Stomach (tissue), 9 donors: ENCODE measurements around the gene CATSPER3. TPM values are rescaled to one million over a fixed set of nuclear protein-coding genes. Genes with fewer than 3 reads are reported as not detected.

Source experiments
- DNase-seq, 2 donors: peaks; one replicate each; pipeline versions ENCODE4 v3.0.0 to v3.0.0-alpha.2; 2013 to 2019
- H3K27ac ChIP-seq, 5 donors: fragments of 200-600 bp in 4 of 5; sonication (generic) in 4 of 5; one replicate each; pipeline ENCODE4 v1.5.1; 2013 to 2019; ENCODE audit warnings: mild to moderate bottlenecking in 1 of 5, moderate library complexity in 1 of 5
- H3K27me3 ChIP-seq, 3 donors: fragments of 200-600 bp; sonication (generic); one replicate each; pipeline ENCODE4 v1.5.1; 2017 to 2019; ENCODE audit warnings: mixed run types in 1 of 3
- H3K36me3 ChIP-seq, 4 donors: fragments of 200-600 bp; sonication (generic); 1 replicate in 3 of 4; 2 replicates in 1 of 4; pipeline ENCODE4 v1.5.1; 2016 to 2019
- H3K4me1 ChIP-seq, 4 donors: fragments of 200-600 bp; sonication (generic); one replicate each; pipeline ENCODE4 v1.5.1; 2016 to 2019
- H3K4me3 ChIP-seq, 4 donors: fragments of 200-600 bp; sonication (generic) in 3 of 4; one replicate each; pipeline ENCODE4 v1.5.1; 2016 to 2019; ENCODE audit warnings: mild to moderate bottlenecking in 1 of 4
- H3K9me3 ChIP-seq, 4 donors: fragments of 200-600 bp; sonication (generic); one replicate each; pipeline ENCODE4 v1.5.1; 2016 to 2019
- CTCF ChIP-seq, 7 experiments: fragments of 450-650 bp in 4 of 7; fragments of 200-600 bp in 3 of 7; sonication (generic) in 3 of 7; IDR thresholded peaks; one replicate each; pipeline ENCODE4 v1.5.1; 2016 to 2019; ENCODE audit warnings: antibody characterized with exemption in 7 of 7, control low read depth in 2 of 7, mild to moderate bottlenecking in 1 of 7
- EP300 ChIP-seq: sonication (generic); formaldehyde crosslinking; IDR thresholded peaks from one replicate; pipeline ENCODE4 v1.6.1; 2017; ENCODE audit warnings: antibody characterized with exemption
- POLR2A ChIP-seq, 4 donors: fragments of 450-650 bp; IDR thresholded peaks; one replicate each; pipeline ENCODE4 v1.6.1; 2016; ENCODE audit warnings: antibody characterized with exemption in 4 of 4, control low read depth in 2 of 4, mild to moderate bottlenecking in 1 of 4, moderate library complexity in 1 of 4
- POLR2AphosphoS5 ChIP-seq, 3 donors: sonication (generic); formaldehyde crosslinking; IDR thresholded peaks; one replicate each; pipeline ENCODE4 v1.6.1; 2016; ENCODE audit warnings: antibody characterized with exemption in 3 of 3
- WGBS, 5 donors: extraction: QIAGEN DNeasy Blood & Tissue Kit in 3 of 5; methylation state at CpG; one replicate each; pipeline versions ENCODE4 v1.1.5 to v1.1.7; 2013 to 2018; 5-methylcytosine and 5-hydroxymethylcytosine counted together
- intact Hi-C: fragments of 100-400 bp; cut with DNase I; formaldehyde crosslinking; loops from one replicate; pipeline ENCODE4 v1.15.1; 2023; ENCODE audit warnings: low total_unique reads
- polyA plus RNA-seq, 3 donors: library from polyadenylated mRNA; stranded (reverse); fragments of 200-250 nt; gene quantifications; one replicate each; pipeline ENCODE4 v1.2.3, GENCODE V29; 2013
- total RNA-seq, 5 donors: library from RNA; depleted of rRNA; stranded (reverse); fragments of >200 nt; gene quantifications; one replicate each; pipeline versions ENCODE4 v1.1.0 to v1.2.3, GENCODE V29; 2014 to 2016
- donor health status: healthy with polysubstance abuse.
- donor health status: Bipolar disorder and iron deficiency.
- donor health status: healthy.

The CATSPER3 gene
- total and polyA plus RNA-seq, 8 donors = 0.62 to 0.88 TPM; not detected in 6

DNA sequence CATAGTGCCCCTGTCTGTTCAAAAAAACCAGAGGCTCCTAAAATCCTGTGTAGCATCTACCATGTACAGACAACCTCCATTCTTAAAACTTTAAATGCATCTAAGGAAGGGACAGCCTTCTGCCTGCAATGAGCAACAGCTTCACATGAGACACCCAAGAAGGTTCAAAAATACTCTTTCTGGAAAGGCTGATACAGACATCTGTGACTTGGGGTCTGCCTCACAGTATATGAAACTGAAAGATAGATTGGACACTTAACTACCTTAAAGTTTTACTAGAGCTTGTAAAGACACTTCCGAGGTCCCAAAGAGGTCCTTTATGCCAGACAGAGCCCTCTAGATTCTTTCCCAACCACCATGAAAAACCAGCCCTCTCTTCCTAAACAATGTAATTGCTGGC is 28.2 kb upstream of the CATSPER3 start:
- 89 to 100% (median 98%) methylated on average over 1 of the region's 1 CpG for WGBS, 5 donors
- intact Hi-C loops = no loop called here

DNA sequence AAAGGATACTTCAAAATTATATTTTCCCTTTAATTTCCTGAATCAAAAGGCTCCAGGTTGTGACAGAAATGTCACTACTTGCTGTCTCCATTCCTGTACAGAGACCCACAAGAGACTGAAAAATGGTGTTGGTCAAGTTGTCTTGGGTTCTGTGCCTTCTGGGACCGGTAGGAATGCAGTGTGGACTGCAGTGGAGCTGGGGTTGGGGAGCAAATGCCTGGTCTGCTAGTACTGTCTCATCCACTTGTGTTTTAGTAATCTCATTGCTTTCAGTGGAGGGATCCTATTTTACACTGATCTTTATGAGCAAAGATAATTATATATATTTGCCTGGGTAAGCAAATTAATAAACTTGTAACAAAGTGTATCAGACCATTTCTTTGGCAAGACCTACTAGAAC is 24.2 kb upstream of the CATSPER3 start:
- intact Hi-C loops = no loop called here
- Histone ChIP-seq H3K27ac (no peak overlapping the region), H3K4me1 (peaks cover 0 to 15% (median 1%) of the 10 kb centered on the region in 4 donors), H3K36me3 (peaks cover 0 to 12% (median 2%) of the 10 kb centered on the region in 4 donors), H3K4me3 (no peak overlapping the region), H3K27me3 (no peaks in the 10 kb centered on the region), H3K9me3 (no peaks in the 10 kb centered on the region)
- DNase-seq = no peak
- TF ChIP-seq EP300 (no peak), POLR2A (IDR thresholded peaks at IDR 0.05) (no peak), CTCF (IDR thresholded peaks at IDR 0.05) (no peak), POLR2AphosphoS5 (IDR thresholded peaks at IDR 0.05) (no peak)
- 54 to 82% (median 81%) methylated on average over 1 of the region's 1 CpG for WGBS, 5 donors

More for the DNA sequence above, 28.2 kb upstream of the CATSPER3 start:
- Histone ChIP-seq H3K9me3 (no peaks in the 10 kb centered on the region), H3K4me3 (no peak overlapping the region), H3K36me3 (peaks cover 0 to 35% (median 16%) of the 10 kb centered on the region in 4 donors), H3K27me3 (no peaks in the 10 kb centered on the region), H3K27ac (no peak overlapping the region), H3K4me1 (peaks cover 0 to 30% (median 0%) of the 10 kb centered on the region in 4 donors)
- no peak for DNase-seq
- TF ChIP-seq POLR2A (IDR thresholded peaks at IDR 0.05) (no peak), CTCF (IDR thresholded peaks at IDR 0.05) (no peak), EP300 (no peak), POLR2AphosphoS5 (IDR thresholded peaks at IDR 0.05) (no peak)

- Histone ChIP-seq H3K4me1 (peaks cover 0 to 21% (median 6%) of the 10 kb centered on the region in 4 donors), H3K4me3 (no peak overlapping the region), H3K9me3 (no peaks in the 10 kb centered on the region), H3K27ac (no peak overlapping the region), H3K36me3 (peaks cover 0 to 11% (median 2%) of the 10 kb centered on the region in 4 donors), H3K27me3 (no peaks in the 10 kb centered on the region)
- TF ChIP-seq POLR2A (IDR thresholded peaks at IDR 0.05) (no peak), CTCF (IDR thresholded peaks at IDR 0.05) (no peak)
- DNase-seq = no peak
- intact Hi-C loops = no loop called here
- 60 to 67% (median 65%) methylated on average over 1 of the region's 1 CpG for WGBS, 5 donors
These were observed 23.1 kb upstream of the CATSPER3 start for GRCh38 chr5:134944630-134945029.

- Histone ChIP-seq H3K36me3 (peaks cover 0 to 7% (median 2%) of the 10 kb centered on the region in 4 donors), H3K27me3 (no peaks in the 10 kb centered on the region), H3K27ac (no peak overlapping the region), H3K4me3 (no peak overlapping the region), H3K4me1 (peaks cover 0 to 21% (median 8%) of the 10 kb centered on the region in 4 donors), H3K9me3 (no peaks in the 10 kb centered on the region)
- TF ChIP-seq POLR2A (IDR thresholded peaks at IDR 0.05) (no peak), CTCF (IDR thresholded peaks at IDR 0.05) (no peak)
- intact Hi-C loops = no loop called here
- 84 to 97% (median 89%) methylated on average over 2 of the region's 2 CpGs for WGBS, 5 donors
- DNase-seq = no peak
These were observed 22.7 kb upstream of the CATSPER3 start for GRCh38 chr5:134945041-134945440.
